ENCODE results near the gene CYREN.

CYREN gene

DNA sequence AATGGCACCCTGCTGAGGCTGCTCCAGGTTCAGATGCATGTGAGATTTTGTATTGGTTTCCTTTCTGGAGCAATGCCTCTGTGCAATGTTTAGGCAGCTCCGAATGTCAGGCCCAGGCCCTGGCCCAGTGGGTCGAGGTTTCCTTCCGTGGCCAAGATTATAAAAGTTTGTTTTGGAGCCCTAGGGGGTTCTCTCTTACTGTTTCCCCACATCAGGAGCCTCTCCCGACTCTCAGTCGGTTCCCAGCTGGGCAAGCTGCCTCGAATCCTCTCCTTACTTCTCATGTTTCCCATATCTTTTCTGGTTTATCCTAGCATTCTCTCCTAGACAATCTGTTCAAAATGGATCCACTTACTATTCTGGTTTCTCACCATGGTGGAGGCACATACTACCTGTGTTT lies 11.6 kb downstream of the CYREN start:
- Histone ChIP-seq H3K4me2 (ENCODE audit: low read length) (no peak overlapping the region), H3K27ac (ENCODE audit: low read depth, low read length) (no peak overlapping the region), H4K8ac (ENCODE audit: low read depth, low read length) (no peak overlapping the region), H2BK120ac (ENCODE audit: low read depth, low read length) (no peak overlapping the region), H3K27me3 (ENCODE audit: insufficient read depth, low read length, poor library complexity) (no peaks in the 10 kb centered on the region), H3K4ac (ENCODE audit: low read depth, low read length) (no peak overlapping the region), H3K79me2 (ENCODE audit: control insufficient read depth, insufficient read depth, low read length) (no peaks in the 10 kb centered on the region), H3K4me3 (ENCODE audit: low read length) (no peak overlapping the region), H3K79me1 (ENCODE audit: low read length) (no peaks in the 10 kb centered on the region), H3K23ac (ENCODE audit: low read length) (no peak overlapping the region), H2AK5ac (ENCODE audit: low read length) (no peak overlapping the region), H3K4me1 (ENCODE audit: control insufficient read depth, low read depth, low read length) (peaks cover 5% of the 10 kb centered on the region), H2BK15ac (replicated peaks; ENCODE audit: low read depth) (no peak overlapping the region), H3K18ac (ENCODE audit: low read length) (no peak overlapping the region), H2BK5ac (ENCODE audit: low read length) (no peak overlapping the region), H3K56ac (ENCODE audit: low read length) (no peak overlapping the region), H3K36me3 (ENCODE audit: control insufficient read depth, insufficient read depth, low read length) (peaks cover 2% of the 10 kb centered on the region), H3K9ac (ENCODE audit: low read length) (no peak overlapping the region), H4K5ac (ENCODE audit: low read length) (no peak overlapping the region)
- WGBS (ENCODE audit: extremely low coverage, insufficient coverage, low lambda C conversion rate), result no CpG with 5 or more reads among the region's 6 CpGs
- no peak for DNase-seq

DNA sequence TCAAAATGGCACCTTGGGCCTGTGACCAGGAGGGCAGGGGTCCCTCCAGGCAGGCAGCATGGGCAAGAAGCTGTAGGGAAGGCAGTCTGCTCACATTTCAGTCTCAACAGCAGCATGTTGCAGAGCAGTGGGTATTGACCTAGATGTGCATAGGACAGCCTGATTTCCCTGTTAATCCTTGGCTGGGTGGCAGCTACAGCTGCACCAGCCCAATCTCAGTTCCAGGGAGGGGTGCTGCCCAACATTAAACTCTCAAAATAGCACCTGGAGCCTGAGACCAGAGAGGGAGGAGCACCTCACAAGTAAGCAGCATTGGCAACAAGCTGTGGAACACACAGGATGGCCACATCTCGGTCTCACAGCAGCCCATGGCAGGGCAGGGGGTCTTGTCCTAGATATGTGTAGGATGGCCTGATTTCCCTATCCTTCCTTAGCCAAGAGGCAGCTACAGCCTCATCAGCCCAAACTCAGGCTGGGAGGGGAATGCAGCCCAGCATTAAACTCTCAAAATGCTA lies 12.3 kb downstream of the CYREN start:
- Histone ChIP-seq H2BK5ac (ENCODE audit: low read length) (no peak overlapping the region), H2BK120ac (ENCODE audit: low read depth, low read length) (no peak overlapping the region), H3K56ac (ENCODE audit: low read length) (no peak overlapping the region), H3K4me1 (ENCODE audit: control insufficient read depth, low read depth, low read length) (peaks cover 5% of the 10 kb centered on the region), H4K5ac (ENCODE audit: low read length) (no peak overlapping the region), H3K27ac (ENCODE audit: low read depth, low read length) (no peak overlapping the region), H3K79me2 (ENCODE audit: control insufficient read depth, insufficient read depth, low read length) (no peaks in the 10 kb centered on the region), H2AK5ac (ENCODE audit: low read length) (no peak overlapping the region), H3K4me3 (ENCODE audit: low read length) (no peak overlapping the region), H3K4me2 (ENCODE audit: low read length) (no peak overlapping the region), H3K18ac (ENCODE audit: low read length) (no peak overlapping the region), H3K9ac (ENCODE audit: low read length) (no peak overlapping the region), H3K27me3 (ENCODE audit: insufficient read depth, low read length, poor library complexity) (no peaks in the 10 kb centered on the region), H3K4ac (ENCODE audit: low read depth, low read length) (no peak overlapping the region), H3K79me1 (ENCODE audit: low read length) (no peaks in the 10 kb centered on the region), H3K36me3 (ENCODE audit: control insufficient read depth, insufficient read depth, low read length) (no peaks in the 10 kb centered on the region), H4K8ac (ENCODE audit: low read depth, low read length) (no peak overlapping the region), H3K23ac (ENCODE audit: low read length) (no peak overlapping the region), H2BK15ac (replicated peaks; ENCODE audit: low read depth) (no peak overlapping the region)
- WGBS (ENCODE audit: extremely low coverage, insufficient coverage, low lambda C conversion rate), result no CpG with 5 or more reads among the region's 1 CpG
- no peak for DNase-seq

DNA sequence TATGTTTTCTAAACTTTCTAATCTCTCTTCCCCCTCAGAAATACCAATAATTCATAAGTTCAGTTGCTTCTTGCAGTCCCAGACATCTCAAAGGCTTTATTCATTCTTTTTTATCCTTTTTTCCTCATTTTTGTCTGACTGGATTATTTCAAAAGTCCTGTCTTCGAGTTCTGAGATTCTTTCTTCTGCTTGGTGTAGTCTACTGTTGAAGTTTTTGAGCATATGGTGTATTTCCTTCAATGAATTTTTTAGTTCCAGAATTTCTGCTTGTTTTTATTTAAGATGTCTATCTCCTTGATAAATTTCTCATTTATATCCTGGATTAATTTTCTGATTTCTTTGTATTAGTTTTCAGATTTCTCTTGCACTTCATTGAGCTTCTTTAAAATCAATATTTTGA lies 14.2 kb downstream of the CYREN start:
- Histone ChIP-seq H4K8ac (ENCODE audit: low read depth, low read length) (no peak overlapping the region), H3K4me2 (ENCODE audit: low read length) (no peak overlapping the region), H3K36me3 (ENCODE audit: control insufficient read depth, insufficient read depth, low read length) (no peaks in the 10 kb centered on the region), H4K5ac (ENCODE audit: low read length) (no peak overlapping the region), H3K23ac (ENCODE audit: low read length) (no peak overlapping the region), H3K4me1 (ENCODE audit: control insufficient read depth, low read depth, low read length) (peaks cover 5% of the 10 kb centered on the region), H3K27me3 (ENCODE audit: insufficient read depth, low read length, poor library complexity) (no peaks in the 10 kb centered on the region), H3K18ac (ENCODE audit: low read length) (no peak overlapping the region), H2BK120ac (ENCODE audit: low read depth, low read length) (no peak overlapping the region), H3K27ac (ENCODE audit: low read depth, low read length) (no peak overlapping the region), H3K4me3 (ENCODE audit: low read length) (no peak overlapping the region), H3K56ac (ENCODE audit: low read length) (no peak overlapping the region), H2BK15ac (replicated peaks; ENCODE audit: low read depth) (no peak overlapping the region), H3K79me2 (ENCODE audit: control insufficient read depth, insufficient read depth, low read length) (no peaks in the 10 kb centered on the region), H2BK5ac (ENCODE audit: low read length) (no peak overlapping the region), H3K9ac (ENCODE audit: low read length) (no peak overlapping the region), H2AK5ac (ENCODE audit: low read length) (no peak overlapping the region), H3K79me1 (ENCODE audit: low read length) (no peaks in the 10 kb centered on the region), H3K4ac (ENCODE audit: low read depth, low read length) (no peak overlapping the region)
- DNase-seq, result no peak
- WGBS (ENCODE audit: extremely low coverage, insufficient coverage, low lambda C conversion rate), result no CpG with 5 or more reads among the region's 1 CpG

DNA sequence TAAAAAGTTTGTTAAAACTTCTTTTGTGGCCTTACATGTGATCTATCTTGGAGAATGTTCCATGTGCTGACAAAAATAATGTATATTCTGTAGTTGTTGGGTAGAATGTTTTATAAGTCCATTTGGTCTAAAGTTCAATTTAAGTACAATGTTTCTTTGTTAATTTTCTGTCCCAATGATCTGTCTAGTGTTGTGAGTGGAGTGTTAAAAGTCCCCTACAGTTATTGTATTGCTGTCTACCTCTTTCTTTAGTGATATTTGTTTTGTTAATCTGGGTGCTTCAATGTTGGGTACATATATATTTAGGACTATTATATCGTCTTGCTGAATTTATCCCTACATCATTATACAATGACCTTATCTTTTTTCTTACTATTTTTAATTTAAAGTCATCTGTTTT lies 15.8 kb downstream of the CYREN start:
- Histone ChIP-seq H2BK5ac (ENCODE audit: low read length) (no peak overlapping the region), H2AK5ac (ENCODE audit: low read length) (no peak overlapping the region), H3K79me1 (ENCODE audit: low read length) (no peaks in the 10 kb centered on the region), H4K5ac (ENCODE audit: low read length) (no peak overlapping the region), H4K8ac (ENCODE audit: low read depth, low read length) (no peak overlapping the region), H3K27me3 (ENCODE audit: insufficient read depth, low read length, poor library complexity) (no peaks in the 10 kb centered on the region), H3K4me2 (ENCODE audit: low read length) (no peak overlapping the region), H3K4me1 (ENCODE audit: control insufficient read depth, low read depth, low read length) (no peaks in the 10 kb centered on the region), H3K56ac (ENCODE audit: low read length) (no peak overlapping the region), H2BK15ac (replicated peaks; ENCODE audit: low read depth) (no peak overlapping the region), H3K27ac (ENCODE audit: low read depth, low read length) (no peak overlapping the region), H3K79me2 (ENCODE audit: control insufficient read depth, insufficient read depth, low read length) (no peaks in the 10 kb centered on the region), H2BK120ac (ENCODE audit: low read depth, low read length) (no peak overlapping the region), H3K36me3 (ENCODE audit: control insufficient read depth, insufficient read depth, low read length) (no peaks in the 10 kb centered on the region), H3K4me3 (ENCODE audit: low read length) (no peak overlapping the region), H3K18ac (ENCODE audit: low read length) (no peak overlapping the region), H3K9ac (ENCODE audit: low read length) (no peak overlapping the region), H3K23ac (ENCODE audit: low read length) (no peak overlapping the region), H3K4ac (ENCODE audit: low read depth, low read length) (no peak overlapping the region)
- WGBS (ENCODE audit: extremely low coverage, insufficient coverage, low lambda C conversion rate), result no CpG with 5 or more reads among the region's 1 CpG
- no peak for DNase-seq

DNA sequence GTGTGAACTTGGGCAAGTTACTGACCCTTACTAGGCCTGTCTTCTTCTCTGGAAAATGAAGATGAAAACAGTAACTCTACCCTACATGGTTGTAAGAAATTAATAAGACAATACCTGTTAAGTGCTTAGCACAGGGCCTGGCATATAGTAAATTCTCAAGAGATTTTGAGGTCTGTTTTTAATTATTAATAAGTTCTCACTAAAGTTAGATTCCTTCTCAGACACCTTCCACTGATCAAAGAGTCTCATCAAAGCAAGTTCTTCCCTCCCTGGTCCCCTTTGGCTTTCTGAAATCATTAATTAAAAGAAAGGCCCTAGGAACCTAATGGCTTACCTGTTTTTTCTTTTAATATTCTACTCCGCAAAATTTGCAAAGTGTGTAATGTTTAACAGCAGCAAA lies 18.1 kb downstream of the CYREN start:
- H3K4ac ChIP-seq (ENCODE audit: low read depth, low read length), result no peak overlapping the region
- H3K23ac ChIP-seq (ENCODE audit: low read length), result no peak overlapping the region
- no peak overlapping the region for H2BK5ac ChIP-seq (ENCODE audit: low read length)
- no peak overlapping the region for H3K27ac ChIP-seq (ENCODE audit: low read depth, low read length)
- H3K79me1 ChIP-seq (ENCODE audit: low read length), result no peaks in the 10 kb centered on the region
- H4K5ac ChIP-seq (ENCODE audit: low read length), result no peak overlapping the region
- no peak overlapping the region for H3K56ac ChIP-seq (ENCODE audit: low read length)
- no peak overlapping the region for H2BK15ac ChIP-seq (replicated peaks; ENCODE audit: low read depth)
- H3K4me1 ChIP-seq (ENCODE audit: control insufficient read depth, low read depth, low read length), result no peaks in the 10 kb centered on the region
- no peak overlapping the region for H2AK5ac ChIP-seq (ENCODE audit: low read length)
- no peak overlapping the region for H3K4me3 ChIP-seq (ENCODE audit: low read length)
- no peak overlapping the region for H4K8ac ChIP-seq (ENCODE audit: low read depth, low read length)
- WGBS (ENCODE audit: extremely low coverage, insufficient coverage, low lambda C conversion rate), result no CpG with 5 or more reads among the region's 1 CpG
- H3K18ac ChIP-seq (ENCODE audit: low read length), result no peak overlapping the region
- no peak overlapping the region for H3K9ac ChIP-seq (ENCODE audit: low read length)
- H3K79me2 ChIP-seq (ENCODE audit: control insufficient read depth, insufficient read depth, low read length), result no peaks in the 10 kb centered on the region
- no peaks in the 10 kb centered on the region for H3K27me3 ChIP-seq (ENCODE audit: insufficient read depth, low read length, poor library complexity)
- no peaks in the 10 kb centered on the region for H3K36me3 ChIP-seq (ENCODE audit: control insufficient read depth, insufficient read depth, low read length)
- H3K4me2 ChIP-seq (ENCODE audit: low read length), result no peak overlapping the region
- H2BK120ac ChIP-seq (ENCODE audit: low read depth, low read length), result no peak overlapping the region
- no peak for DNase-seq

DNA sequence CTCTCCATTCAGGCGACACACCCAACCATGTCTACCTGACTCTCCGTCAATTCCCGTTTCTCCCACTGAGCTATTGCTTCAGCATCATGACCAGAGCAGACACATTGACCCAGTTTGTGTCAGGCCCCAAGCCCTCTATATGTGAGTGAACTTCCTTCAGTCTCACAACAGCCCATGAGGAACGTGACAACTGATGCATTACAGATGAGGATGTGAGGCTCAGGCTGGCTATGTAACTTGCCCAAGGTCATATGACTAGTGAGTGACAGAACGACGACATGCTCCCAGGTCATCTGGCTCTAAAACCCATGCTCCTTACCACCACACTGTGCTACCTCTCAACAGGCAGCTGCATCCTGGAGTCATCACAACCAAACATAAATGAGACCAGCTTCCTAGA lies 19.0 kb downstream of the CYREN start:
- Histone ChIP-seq H3K9ac (ENCODE audit: low read length) (no peak overlapping the region), H3K79me1 (ENCODE audit: low read length) (no peaks in the 10 kb centered on the region), H3K4ac (ENCODE audit: low read depth, low read length) (no peak overlapping the region), H2BK5ac (ENCODE audit: low read length) (no peak overlapping the region), H3K27me3 (ENCODE audit: insufficient read depth, low read length, poor library complexity) (no peaks in the 10 kb centered on the region), H2BK120ac (ENCODE audit: low read depth, low read length) (no peak overlapping the region), H3K27ac (ENCODE audit: low read depth, low read length) (no peak overlapping the region), H3K4me1 (ENCODE audit: control insufficient read depth, low read depth, low read length) (no peaks in the 10 kb centered on the region), H4K8ac (ENCODE audit: low read depth, low read length) (no peak overlapping the region), H3K36me3 (ENCODE audit: control insufficient read depth, insufficient read depth, low read length) (no peaks in the 10 kb centered on the region), H3K4me3 (ENCODE audit: low read length) (no peak overlapping the region), H3K18ac (ENCODE audit: low read length) (no peak overlapping the region), H3K4me2 (ENCODE audit: low read length) (no peak overlapping the region), H3K23ac (ENCODE audit: low read length) (no peak overlapping the region), H2BK15ac (replicated peaks; ENCODE audit: low read depth) (no peak overlapping the region), H4K5ac (ENCODE audit: low read length) (no peak overlapping the region), H2AK5ac (ENCODE audit: low read length) (no peak overlapping the region), H3K56ac (ENCODE audit: low read length) (no peak overlapping the region), H3K79me2 (ENCODE audit: control insufficient read depth, insufficient read depth, low read length) (no peaks in the 10 kb centered on the region)
- WGBS (ENCODE audit: extremely low coverage, insufficient coverage, low lambda C conversion rate), result no CpG with 5 or more reads among the region's 6 CpGs
- no peak for DNase-seq

Data from mesendoderm (in vitro differentiated cells).